ENCODE measurements around the gene NRXN3.
"Not testable (repeated sequence)": the region's sequence is repeated elsewhere in the genome, so short reads cannot be mapped to it uniquely, and the experiment has no call there.

GRCh38 chr14:78437448-78437847 lies 267.3 kb downstream of the NRXN3 start:
- TF ChIP-seq EZH2 (IDR thresholded peaks at IDR 0.05; ENCODE audit: borderline replicate concordance, low read length); CTCF (IDR thresholded peaks at IDR 0.05; ENCODE audit: low read length): not testable (repeated sequence)

Measured in OCI-LY1 (cell line).